Stimulated activated memory B cell treated with anti-CD40 and anti-IgM and Interleukin-4, amounts not matched to agents 10 μg/mL and 1 μg/mL and 100 μg/mL, for 72 hours (primary cell): ENCODE data around the gene UFD1.

ENCODE experiments used
- ATAC-seq: fragments of 150-1000 bp; cut with Tn5 transposase; 2 replicates; pipeline ENCODE4 v1.10.0; 2021
- H3K27ac Mint-ChIP-seq: one replicate; pipeline ENCODE4 v1.8.0; 2022; ENCODE audit warnings: mild to moderate bottlenecking, mixed read lengths
- H3K27me3 Mint-ChIP-seq: one replicate; pipeline ENCODE4 v1.8.0; 2022; ENCODE audit warnings: mixed read lengths
- H3K36me3 Mint-ChIP-seq: one replicate; pipeline ENCODE4 v1.8.0; 2022; ENCODE audit warnings: mixed read lengths
- H3K4me1 Mint-ChIP-seq: one replicate; pipeline ENCODE4 v1.8.0; 2022; ENCODE audit warnings: mixed read lengths
- H3K4me3 Mint-ChIP-seq: one replicate; pipeline ENCODE4 v1.8.0; 2022; ENCODE audit warnings: mild to moderate bottlenecking, moderate library complexity, mixed read lengths
- H3K9me3 Mint-ChIP-seq: one replicate; pipeline ENCODE4 v1.8.0; 2022; ENCODE audit warnings: mixed read lengths

UFD1 gene

DNA sequence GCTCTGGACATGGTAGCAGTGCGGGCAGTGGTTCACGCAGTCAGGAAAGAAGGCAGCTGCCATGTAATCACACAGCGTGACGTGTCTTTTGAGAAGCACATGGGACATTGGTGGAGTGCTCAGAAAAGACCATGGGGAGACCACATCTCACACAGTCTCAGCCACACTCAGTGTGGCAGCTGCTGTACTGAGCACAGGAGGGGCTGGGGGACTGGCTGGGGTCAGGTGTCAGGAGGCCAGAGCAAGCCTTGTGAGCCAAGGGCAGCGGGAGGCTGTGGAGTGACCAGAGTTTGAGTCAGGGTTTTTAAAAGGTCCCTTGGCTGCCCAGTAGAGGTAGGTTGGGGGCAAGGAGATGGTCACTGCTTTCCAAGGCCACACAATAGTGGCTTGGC, 26.7 kb upstream of the UFD1 start:
- ATAC-seq = no peak
- Mint-ChIP-seq H3K27ac (no peak overlapping the region), H3K27me3 (no peaks in the 10 kb centered on the region), H3K9me3 (no peaks in the 10 kb centered on the region), H3K4me1 (no peaks in the 10 kb centered on the region), H3K4me3 (no peak overlapping the region), H3K36me3 (no peaks in the 10 kb centered on the region)

DNA sequence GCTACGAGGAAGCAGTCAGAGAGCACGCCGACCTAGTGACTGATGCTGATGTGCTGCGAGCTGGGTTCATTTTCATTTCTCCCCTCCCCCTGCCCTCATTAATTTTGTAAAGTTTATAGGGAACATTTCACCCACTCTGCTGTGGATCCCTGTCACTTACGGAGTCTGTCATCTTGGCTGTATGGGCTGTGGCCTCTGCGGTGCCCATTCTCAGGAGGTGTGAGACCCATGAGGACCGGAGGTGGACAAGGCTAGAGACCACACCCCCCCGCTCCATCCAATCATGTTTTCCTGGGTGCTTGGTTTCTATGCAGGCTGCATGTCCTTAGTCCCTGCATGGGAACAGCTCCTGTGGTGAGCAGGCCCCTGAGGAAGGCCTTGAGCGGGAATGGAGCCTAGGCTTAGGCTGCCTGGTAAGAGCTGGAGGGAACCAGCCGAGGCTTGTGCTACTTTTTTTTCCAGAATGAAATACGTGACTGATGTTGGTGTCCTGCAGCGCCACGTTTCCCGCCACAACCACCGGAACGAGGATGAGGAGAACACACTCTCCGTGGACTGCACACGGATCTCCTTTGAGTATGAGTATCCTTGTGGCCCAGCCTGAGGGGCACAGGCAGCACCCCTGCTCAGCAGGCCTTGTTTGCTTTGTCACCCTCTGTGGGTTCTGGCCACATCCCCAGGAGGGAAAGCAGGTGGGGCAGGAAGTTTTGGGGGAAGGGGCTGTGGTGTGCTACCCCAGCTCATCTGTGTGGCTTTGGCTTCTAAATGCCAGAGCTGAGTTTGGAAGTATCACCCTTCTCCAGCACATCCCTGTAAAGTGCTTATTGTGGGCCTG, 26.1 kb upstream of the UFD1 start:
- no peak for ATAC-seq
- Mint-ChIP-seq H3K27ac (no peak overlapping the region), H3K36me3 (no peaks in the 10 kb centered on the region), H3K4me3 (no peak overlapping the region), H3K9me3 (no peaks in the 10 kb centered on the region), H3K27me3 (no peaks in the 10 kb centered on the region), H3K4me1 (no peaks in the 10 kb centered on the region)

DNA sequence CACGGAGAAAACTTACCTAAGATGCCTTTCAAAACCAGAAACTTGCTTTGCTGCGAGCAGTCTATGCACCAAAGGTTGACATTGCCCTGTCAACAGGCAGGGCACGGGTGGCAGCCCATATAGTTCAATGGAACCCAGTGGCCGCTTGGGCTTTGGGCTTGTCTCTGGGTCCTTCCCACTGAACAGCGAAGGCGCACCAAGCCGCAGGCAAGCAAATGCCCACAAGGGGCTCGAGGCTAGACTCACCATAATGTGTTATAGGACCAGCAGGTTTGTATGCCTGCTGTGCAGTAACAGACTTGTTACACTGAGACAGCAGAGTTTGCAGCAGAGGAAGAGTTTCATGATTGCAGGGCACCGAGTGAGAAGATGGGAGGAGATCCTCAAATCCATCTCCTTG, 24.9 kb upstream of the UFD1 start:
- no peaks in the 10 kb centered on the region for H3K4me1 Mint-ChIP-seq
- no peak for ATAC-seq
- no peak overlapping the region for H3K27ac Mint-ChIP-seq
- no peak overlapping the region for H3K4me3 Mint-ChIP-seq
- no peaks in the 10 kb centered on the region for H3K9me3 Mint-ChIP-seq
- H3K27me3 Mint-ChIP-seq = no peaks in the 10 kb centered on the region
- no peaks in the 10 kb centered on the region for H3K36me3 Mint-ChIP-seq

DNA sequence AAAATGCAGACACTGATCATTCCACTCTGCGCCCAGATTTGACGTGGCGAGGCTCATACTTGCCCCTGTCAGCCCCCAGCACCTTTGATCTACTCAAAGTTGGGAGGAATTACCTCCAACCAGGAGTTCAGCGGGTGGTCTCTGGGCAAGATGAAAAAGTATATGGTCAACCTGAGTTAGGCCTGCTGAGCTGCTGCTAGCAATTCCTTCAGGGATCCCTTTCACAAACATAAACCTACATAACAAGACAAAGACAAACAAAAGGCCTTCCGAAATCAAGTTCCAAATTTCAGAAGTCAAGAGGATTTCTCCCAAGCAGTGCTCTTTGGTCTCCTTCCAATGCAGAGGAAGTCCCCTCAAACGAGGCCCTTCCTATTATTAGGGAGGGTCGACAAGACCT, 24.4 kb upstream of the UFD1 start:
- Mint-ChIP-seq H3K27ac (no peak overlapping the region), H3K36me3 (no peaks in the 10 kb centered on the region), H3K4me3 (no peak overlapping the region), H3K27me3 (no peaks in the 10 kb centered on the region), H3K4me1 (no peaks in the 10 kb centered on the region), H3K9me3 (no peaks in the 10 kb centered on the region)
- no peak for ATAC-seq

DNA sequence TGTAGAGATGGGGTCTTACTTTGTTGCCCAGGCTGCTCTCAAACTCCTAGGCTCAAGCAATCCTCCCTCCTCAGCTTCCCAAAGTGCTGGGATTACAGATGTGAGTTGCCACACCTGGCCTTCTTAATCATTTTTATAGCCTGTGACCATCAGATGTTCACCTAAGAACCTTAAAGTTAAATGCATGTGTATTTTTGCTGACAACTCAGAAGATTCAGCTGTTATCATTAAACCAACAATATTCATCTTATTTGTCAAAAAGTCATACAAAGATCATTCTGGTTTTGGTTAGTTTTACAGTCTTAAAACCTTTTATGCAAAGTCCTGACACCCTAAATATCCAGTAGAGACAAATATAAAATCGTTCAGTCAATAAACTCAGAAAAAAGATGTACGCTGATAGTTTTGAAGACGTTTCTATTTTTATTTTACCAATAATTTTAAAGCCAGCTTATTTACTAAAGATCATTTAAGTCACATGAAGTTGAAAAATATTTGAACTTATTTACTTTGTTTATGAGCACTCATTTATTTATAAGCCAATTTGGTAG, 23.0 kb upstream of the UFD1 start:
- H3K4me1 Mint-ChIP-seq = no peaks in the 10 kb centered on the region
- H3K4me3 Mint-ChIP-seq = no peak overlapping the region
- H3K9me3 Mint-ChIP-seq = no peaks in the 10 kb centered on the region
- H3K27ac Mint-ChIP-seq = no peak overlapping the region
- no peaks in the 10 kb centered on the region for H3K27me3 Mint-ChIP-seq
- ATAC-seq = no peak
- no peaks in the 10 kb centered on the region for H3K36me3 Mint-ChIP-seq

DNA sequence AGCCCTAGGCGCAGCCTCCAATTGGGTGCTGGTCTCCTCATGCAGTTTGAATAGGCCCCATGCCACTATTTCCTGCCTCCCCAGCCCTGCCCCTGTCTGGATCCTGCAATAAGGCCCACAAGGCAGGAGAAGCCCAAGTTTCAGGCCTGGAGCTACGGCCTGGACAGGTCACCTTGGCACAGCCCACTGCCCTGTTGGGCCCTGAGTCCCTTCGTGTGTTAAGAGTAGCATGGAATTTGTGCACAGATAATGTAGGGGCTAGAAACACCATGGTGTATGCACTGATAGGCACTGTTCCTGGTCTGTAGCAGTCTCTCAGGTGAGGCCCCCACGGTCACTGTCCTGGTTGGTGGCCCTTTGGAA, 20.9 kb upstream of the UFD1 start:
- no peak overlapping the region for H3K27ac Mint-ChIP-seq
- ATAC-seq = no peak
- H3K36me3 Mint-ChIP-seq = no peaks in the 10 kb centered on the region
- no peak overlapping the region for H3K4me3 Mint-ChIP-seq
- H3K27me3 Mint-ChIP-seq = no peaks in the 10 kb centered on the region
- no peaks in the 10 kb centered on the region for H3K4me1 Mint-ChIP-seq
- H3K9me3 Mint-ChIP-seq = no peaks in the 10 kb centered on the region

DNA sequence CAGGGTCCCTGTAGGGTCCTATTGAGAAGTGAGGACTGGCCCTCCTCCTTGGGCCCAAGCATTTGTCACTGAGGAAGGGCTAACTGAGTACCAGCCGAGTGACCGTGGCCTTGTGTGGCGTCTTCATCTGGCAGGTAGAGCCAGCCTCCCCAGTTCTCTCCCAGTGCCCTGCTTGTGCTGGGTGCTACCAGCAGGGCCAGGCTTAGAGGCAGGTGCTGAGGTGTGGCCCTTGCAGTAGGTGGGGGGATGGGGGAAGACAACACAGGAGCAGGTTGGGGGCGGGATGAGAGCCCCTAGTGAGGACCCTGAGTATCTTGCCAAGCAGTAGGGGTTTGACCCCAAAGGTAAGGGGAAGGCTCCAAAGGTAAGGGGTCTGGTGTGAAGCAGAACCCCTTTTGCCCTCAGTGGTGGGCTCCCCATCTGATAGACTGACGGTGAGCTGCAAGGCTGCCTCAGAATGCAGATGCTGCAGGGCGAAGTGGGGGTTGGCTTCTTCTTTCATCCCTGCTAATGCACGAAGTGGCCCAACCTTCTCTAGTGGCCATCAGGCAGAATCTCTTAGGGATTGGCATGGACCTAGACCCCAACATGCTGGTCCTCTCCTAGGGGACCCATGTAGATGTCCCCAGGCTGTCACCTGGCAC, 20.4 kb upstream of the UFD1 start:
- Mint-ChIP-seq H3K36me3 (no peaks in the 10 kb centered on the region), H3K4me3 (no peak overlapping the region), H3K27me3 (no peaks in the 10 kb centered on the region), H3K9me3 (no peaks in the 10 kb centered on the region), H3K4me1 (no peaks in the 10 kb centered on the region), H3K27ac (no peak overlapping the region)
- ATAC-seq = no peak

DNA sequence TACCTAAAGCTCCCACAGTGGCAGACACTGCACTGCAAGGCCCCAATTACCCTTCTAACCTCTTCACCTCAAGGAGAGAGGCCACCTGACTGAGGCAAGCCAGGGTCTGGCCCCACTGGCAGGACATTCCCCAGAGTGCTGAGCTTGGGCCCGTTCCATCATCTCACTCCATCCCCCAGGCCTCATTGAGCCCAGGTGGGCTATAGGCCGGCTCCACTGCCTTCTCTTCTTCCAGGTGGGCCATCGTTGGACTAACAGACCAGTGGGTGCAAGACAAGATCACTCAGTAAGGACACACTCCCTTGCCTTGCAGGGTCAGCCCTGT, 19.8 kb upstream of the UFD1 start:
- H3K27ac Mint-ChIP-seq = no peak overlapping the region
- no peaks in the 10 kb centered on the region for H3K36me3 Mint-ChIP-seq
- no peak overlapping the region for H3K4me3 Mint-ChIP-seq
- no peaks in the 10 kb centered on the region for H3K4me1 Mint-ChIP-seq
- ATAC-seq = peak; percentile 28
- H3K27me3 Mint-ChIP-seq = no peaks in the 10 kb centered on the region
- no peaks in the 10 kb centered on the region for H3K9me3 Mint-ChIP-seq

- Mint-ChIP-seq H3K9me3 (no peaks in the 10 kb centered on the region), H3K36me3 (no peaks in the 10 kb centered on the region), H3K27me3 (no peaks in the 10 kb centered on the region), H3K4me1 (no peaks in the 10 kb centered on the region), H3K27ac (no peak overlapping the region), H3K4me3 (no peak overlapping the region)
- peak; percentile 29 for ATAC-seq
These were observed 19.3 kb upstream of the UFD1 start for GRCh38 chr22:19498154-19498865.

GRCh38 chr22:19497245-19497644, 18.3 kb upstream of the UFD1 start:
- Mint-ChIP-seq H3K36me3 (no peaks in the 10 kb centered on the region), H3K4me3 (no peak overlapping the region), H3K27ac (no peak overlapping the region), H3K9me3 (no peaks in the 10 kb centered on the region), H3K4me1 (no peaks in the 10 kb centered on the region), H3K27me3 (no peaks in the 10 kb centered on the region)
- ATAC-seq = no peak

DNA sequence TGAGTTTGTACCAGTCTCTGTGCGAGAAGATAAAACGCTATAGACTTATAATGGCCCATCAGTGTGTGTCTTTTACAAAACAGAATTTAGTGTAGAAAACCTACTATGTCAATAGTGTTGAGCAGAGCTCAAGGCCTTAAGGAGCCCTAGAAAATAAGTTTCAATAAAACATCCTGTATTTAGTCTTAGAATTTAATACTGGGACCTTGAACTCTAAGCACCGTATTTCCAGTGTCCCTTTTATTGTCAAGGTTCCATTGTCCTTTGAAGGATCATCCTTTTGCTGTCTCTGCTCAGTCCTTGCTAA, 17.3 kb upstream of the UFD1 start:
- ATAC-seq = no peak
- Mint-ChIP-seq H3K4me1 (no peaks in the 10 kb centered on the region), H3K9me3 (no peaks in the 10 kb centered on the region), H3K27me3 (no peaks in the 10 kb centered on the region), H3K27ac (no peak overlapping the region), H3K36me3 (no peaks in the 10 kb centered on the region), H3K4me3 (no peak overlapping the region)

- Mint-ChIP-seq H3K27me3 (no peaks in the 10 kb centered on the region), H3K4me3 (no peak overlapping the region), H3K36me3 (no peaks in the 10 kb centered on the region), H3K27ac (no peak overlapping the region), H3K4me1 (no peaks in the 10 kb centered on the region), H3K9me3 (no peaks in the 10 kb centered on the region)
- ATAC-seq = no peak
These were observed 16.8 kb upstream of the UFD1 start for GRCh38 chr22:19495562-19496323.

GRCh38 chr22:19494676-19495173, 15.7 kb upstream of the UFD1 start:
- Mint-ChIP-seq H3K27ac (no peak overlapping the region), H3K4me1 (no peaks in the 10 kb centered on the region), H3K36me3 (no peaks in the 10 kb centered on the region), H3K9me3 (no peaks in the 10 kb centered on the region), H3K4me3 (no peak overlapping the region), H3K27me3 (no peaks in the 10 kb centered on the region)
- ATAC-seq = no peak

DNA sequence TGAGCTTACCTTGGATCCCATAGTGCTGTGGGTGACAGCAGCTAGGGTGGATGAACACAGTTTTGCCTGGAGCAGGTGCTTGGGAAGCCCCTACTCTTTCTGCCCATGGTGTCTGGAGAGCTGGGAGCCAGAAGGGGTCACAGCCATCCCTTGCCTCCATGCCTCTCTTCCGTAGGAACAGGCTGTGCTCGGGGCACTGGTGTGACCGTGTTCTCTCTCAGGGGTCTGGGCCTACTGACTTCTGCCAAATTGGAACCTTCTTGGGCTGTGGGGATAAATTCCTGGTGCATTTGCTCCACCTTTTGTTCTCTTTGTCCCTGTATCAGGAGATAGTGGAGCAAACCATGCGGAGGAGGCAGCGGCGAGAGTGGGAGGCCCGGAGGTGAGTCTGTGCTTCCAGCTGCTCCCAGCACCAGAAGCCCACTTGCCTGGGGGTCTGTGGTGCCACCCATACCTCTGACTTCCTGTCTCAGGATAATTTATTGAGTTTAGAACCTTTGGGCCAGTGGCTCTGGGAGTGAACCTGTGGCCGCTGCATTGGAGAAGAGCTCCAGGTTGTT, 15.1 kb upstream of the UFD1 start:
- Mint-ChIP-seq H3K4me1 (no peaks in the 10 kb centered on the region), H3K9me3 (no peaks in the 10 kb centered on the region), H3K27ac (no peak overlapping the region), H3K36me3 (no peaks in the 10 kb centered on the region), H3K27me3 (no peaks in the 10 kb centered on the region), H3K4me3 (no peak overlapping the region)
- no peak for ATAC-seq
